Natural killer cell (primary cell): Measurements from ENCODE around the gene KPNA2. TPM values are rescaled to one million over a fixed set of nuclear protein-coding genes. Genes with fewer than 3 reads are reported as not detected.
"Not testable (repeated sequence)": the region's sequence is repeated elsewhere in the genome, so short reads cannot be mapped to it uniquely, and the experiment has no call there.

Source experiments
- ATAC-seq, 3 donors: fragments of 150-1000 bp in 2 of 3; fragments of 200-7000 bp in 1 of 3; cut with Tn5 transposase; 1 replicate in 1 of 3; 2 replicates in 2 of 3; pipeline ENCODE4 v1.10.0; 2021; ENCODE audit warnings: mild to moderate bottlenecking in 2 of 3, moderate library complexity in 2 of 3
- DNase-seq, 2 donors: peaks; one replicate each; pipeline versions ENCODE4 v3.0.0 to v3.0.0-alpha.2; 2013 to 2021; ENCODE audit warnings: mixed read lengths in 1 of 2
- H3K27ac ChIP-seq: one replicate; pipeline ENCODE4 v1.5.1; 2013; ENCODE audit warnings: mild to moderate bottlenecking, low read length
- H3K27me3 ChIP-seq: one replicate; pipeline ENCODE4 v1.6.1; 2013; ENCODE audit warnings: low read length; ENCODE audit not compliant: control insufficient read depth, insufficient read depth
- H3K36me3 ChIP-seq: one replicate; pipeline ENCODE4 v1.6.1; 2013; ENCODE audit warnings: low read length; ENCODE audit not compliant: control insufficient read depth, insufficient read depth
- H3K4me1 ChIP-seq: one replicate; pipeline ENCODE4 v1.6.1; 2013; ENCODE audit warnings: low read length; ENCODE audit not compliant: control insufficient read depth, insufficient read depth
- H3K4me3 ChIP-seq: one replicate; pipeline ENCODE4 v1.5.1; 2013; ENCODE audit warnings: low read length
- H3K9me3 ChIP-seq: one replicate; pipeline ENCODE4 v1.6.1; 2013; ENCODE audit warnings: low read length; ENCODE audit not compliant: control insufficient read depth, insufficient read depth
- H3K27ac Mint-ChIP-seq, 2 donors: one replicate each; pipeline ENCODE4 v1.8.0; 2022; ENCODE audit warnings: mild to moderate bottlenecking in 2 of 2, mixed read lengths in 2 of 2, moderate library complexity in 1 of 2
- H3K27me3 Mint-ChIP-seq, 2 donors: one replicate each; pipeline ENCODE4 v1.8.0; 2022; ENCODE audit warnings: low read depth in 2 of 2, mixed read lengths in 2 of 2
- H3K36me3 Mint-ChIP-seq: one replicate; pipeline ENCODE4 v1.8.0; 2022; ENCODE audit warnings: mixed read lengths
- H3K4me1 Mint-ChIP-seq, 2 donors: one replicate each; pipeline ENCODE4 v1.8.0; 2022; ENCODE audit warnings: mixed read lengths in 2 of 2
- H3K4me3 Mint-ChIP-seq: one replicate; pipeline ENCODE4 v1.8.0; 2022; ENCODE audit warnings: mild to moderate bottlenecking, moderate library complexity, mixed read lengths
- H3K9me3 Mint-ChIP-seq, 2 donors: one replicate each; pipeline ENCODE4 v1.8.0; 2022; ENCODE audit warnings: mixed read lengths in 2 of 2
- WGBS: methylation state at CpG from one replicate; pipeline ENCODE4 v1.1.7; 2013; ENCODE audit warnings: missing lambda C conversion rate; ENCODE audit not compliant: insufficient coverage; 5-methylcytosine and 5-hydroxymethylcytosine counted together
- intact Hi-C: fragments of 100-400 bp; cut with micrococcal nuclease; formaldehyde crosslinking; loops from one replicate; pipeline ENCODE4 v1.14.2; 2022
- total RNA-seq, 4 donors: library from RNA; stranded (reverse); fragments of 120-200 nt in 1 of 4; gene quantifications; one replicate each; pipeline versions ENCODE4 v1.2.3 to v1.2.4, GENCODE V29; 2013 to 2022
- TF ChIP-seq, protein P1 (sequence below): fragments of 200-600 bp; IDR thresholded peaks from one replicate; pipeline ENCODE4 v1.8.0; 2022; ENCODE audit warnings: antibody characterized with exemption

Gene KPNA2
- total RNA-seq, 3 donors from 2014 or later (not counting 1 experiment from before 2014, with no cell fraction given) = 45.1 to 52.8 (median 49.3) TPM

DNA sequence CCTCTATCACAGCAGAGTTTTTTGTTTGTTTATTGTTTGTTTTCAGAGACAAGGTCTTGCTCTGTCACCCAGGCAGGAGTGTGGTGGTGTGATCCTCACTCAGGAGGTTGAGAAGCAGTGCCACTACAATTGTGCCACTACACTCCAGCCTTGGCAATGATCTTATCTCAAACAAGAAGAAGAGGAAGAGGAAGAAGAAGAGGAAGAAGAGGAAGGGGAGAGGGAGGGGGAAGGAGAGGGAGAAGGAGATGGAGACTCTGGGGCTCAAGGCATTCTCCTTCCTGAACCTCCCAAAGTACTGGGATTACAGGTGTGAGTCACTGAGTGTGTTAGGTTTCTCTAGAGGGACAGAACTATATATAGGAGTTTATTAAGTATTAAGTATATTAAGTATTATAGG is 22.1 kb upstream of the KPNA2 start:
- Histone ChIP-seq H3K9me3 (no peaks in the 10 kb centered on the region), H3K36me3 (no peaks in the 10 kb centered on the region), H3K27ac (no peak overlapping the region), H3K4me1 (peaks cover 6% of the 10 kb centered on the region), H3K27me3 (no peaks in the 10 kb centered on the region), H3K4me3 (no peak overlapping the region)
- Mint-ChIP-seq H3K27ac (no peak overlapping the region), H3K9me3 (no peaks in the 10 kb centered on the region), H3K36me3 (no peaks in the 10 kb centered on the region), H3K4me1 (peaks cover 5 to 6% of the 10 kb centered on the region in 2 donors), H3K4me3 (no peak overlapping the region), H3K27me3 (peaks cover 0 to 2% of the 10 kb centered on the region in 2 donors)
- TF ChIP-seq, protein P1, sequence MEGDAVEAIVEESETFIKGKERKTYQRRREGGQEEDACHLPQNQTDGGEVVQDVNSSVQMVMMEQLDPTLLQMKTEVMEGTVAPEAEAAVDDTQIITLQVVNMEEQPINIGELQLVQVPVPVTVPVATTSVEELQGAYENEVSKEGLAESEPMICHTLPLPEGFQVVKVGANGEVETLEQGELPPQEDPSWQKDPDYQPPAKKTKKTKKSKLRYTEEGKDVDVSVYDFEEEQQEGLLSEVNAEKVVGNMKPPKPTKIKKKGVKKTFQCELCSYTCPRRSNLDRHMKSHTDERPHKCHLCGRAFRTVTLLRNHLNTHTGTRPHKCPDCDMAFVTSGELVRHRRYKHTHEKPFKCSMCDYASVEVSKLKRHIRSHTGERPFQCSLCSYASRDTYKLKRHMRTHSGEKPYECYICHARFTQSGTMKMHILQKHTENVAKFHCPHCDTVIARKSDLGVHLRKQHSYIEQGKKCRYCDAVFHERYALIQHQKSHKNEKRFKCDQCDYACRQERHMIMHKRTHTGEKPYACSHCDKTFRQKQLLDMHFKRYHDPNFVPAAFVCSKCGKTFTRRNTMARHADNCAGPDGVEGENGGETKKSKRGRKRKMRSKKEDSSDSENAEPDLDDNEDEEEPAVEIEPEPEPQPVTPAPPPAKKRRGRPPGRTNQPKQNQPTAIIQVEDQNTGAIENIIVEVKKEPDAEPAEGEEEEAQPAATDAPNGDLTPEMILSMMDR = no peak
- ATAC-seq = no peak
- DNase-seq = no peak
- intact Hi-C loops = loop anchor here (5.0 kb wide), 1 partner anchor 51 kb away; no protein-coding TSS in a partner anchor

DNA sequence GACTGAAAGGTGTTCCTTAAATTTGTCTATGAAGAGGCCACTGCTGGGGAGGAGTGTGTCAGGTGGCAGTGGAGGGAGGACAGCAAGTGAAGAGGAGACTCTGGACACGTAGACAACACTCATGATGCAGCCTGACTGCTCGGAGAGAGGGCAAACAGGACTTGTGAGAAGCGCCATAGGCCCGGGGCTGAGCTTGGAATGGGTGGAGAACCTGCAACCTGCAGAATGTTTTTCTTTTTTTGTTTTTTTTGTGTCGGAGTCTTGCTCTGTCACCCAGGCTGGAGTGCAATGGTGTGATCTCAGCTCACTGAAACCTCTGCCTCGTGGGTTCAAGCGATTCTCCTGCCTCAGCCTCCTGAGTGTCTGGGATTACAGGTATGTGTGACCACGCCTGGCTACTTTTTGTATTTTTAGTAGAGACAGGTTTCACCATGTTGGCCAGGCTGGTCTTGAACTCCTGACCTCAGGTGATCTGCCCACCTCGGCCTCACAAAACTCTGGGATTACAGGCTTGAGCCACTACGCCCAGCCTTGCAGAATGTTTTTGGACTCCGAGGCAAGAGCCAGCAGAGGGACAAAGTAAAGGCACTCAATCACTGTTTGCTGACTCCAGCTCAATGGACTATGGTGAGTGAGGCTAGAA is 20.3 kb upstream of the KPNA2 start:
- intact Hi-C loops = no loop called here
- Histone ChIP-seq H3K4me3 (no peak overlapping the region), H3K9me3 (no peaks in the 10 kb centered on the region), H3K36me3 (no peaks in the 10 kb centered on the region), H3K27ac (no peak overlapping the region), H3K4me1 (peaks cover 16% of the 10 kb centered on the region), H3K27me3 (no peaks in the 10 kb centered on the region)
- TF ChIP-seq, protein P1 = no peak
- Mint-ChIP-seq H3K27ac (no peak overlapping the region), H3K4me1 (peaks cover 13 to 14% of the 10 kb centered on the region in 2 donors), H3K9me3 (no peaks in the 10 kb centered on the region), H3K36me3 (no peaks in the 10 kb centered on the region), H3K27me3 (peaks cover 0 to 6% of the 10 kb centered on the region in 2 donors), H3K4me3 (no peak overlapping the region)
- WGBS = 91% methylated on average over 11 of the region's 11 CpGs
- DNase-seq = no peak
- ATAC-seq = no peak

DNA sequence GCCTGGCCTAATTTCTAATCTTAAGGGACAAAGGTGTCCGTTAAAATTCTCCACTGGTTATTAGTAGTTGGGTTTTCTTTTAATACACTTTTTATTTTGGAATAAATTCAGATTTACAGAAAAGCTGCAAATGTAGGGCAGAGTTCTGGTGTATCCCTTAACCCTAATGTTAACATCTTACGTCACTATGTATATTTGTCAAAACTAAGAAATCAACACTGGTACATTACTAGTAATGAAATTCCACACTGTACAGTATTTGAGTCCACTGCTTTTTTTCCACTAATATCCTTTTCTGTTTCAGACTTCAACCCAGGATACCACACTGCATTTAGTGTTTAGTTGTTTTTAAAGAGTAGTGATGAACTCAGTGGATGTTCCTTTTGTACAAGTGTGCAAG is 18.7 kb upstream of the KPNA2 start:
- Histone ChIP-seq H3K4me1 (peaks cover 17% of the 10 kb centered on the region), H3K4me3 (no peak overlapping the region), H3K27me3 (no peaks in the 10 kb centered on the region), H3K9me3 (no peaks in the 10 kb centered on the region), H3K27ac (no peak overlapping the region), H3K36me3 (no peaks in the 10 kb centered on the region)
- Mint-ChIP-seq H3K4me1 (peaks cover 14% of the 10 kb centered on the region in 2 donors), H3K4me3 (no peak overlapping the region), H3K9me3 (no peaks in the 10 kb centered on the region), H3K27me3 (peaks cover 0 to 6% of the 10 kb centered on the region in 2 donors), H3K36me3 (no peaks in the 10 kb centered on the region), H3K27ac (no peak overlapping the region)
- WGBS = 100% methylated on average over 1 of the region's 2 CpGs
- DNase-seq (no peak), ATAC-seq (no peak)
- TF ChIP-seq, protein P1 = no peak
- intact Hi-C loops = no loop called here

DNA sequence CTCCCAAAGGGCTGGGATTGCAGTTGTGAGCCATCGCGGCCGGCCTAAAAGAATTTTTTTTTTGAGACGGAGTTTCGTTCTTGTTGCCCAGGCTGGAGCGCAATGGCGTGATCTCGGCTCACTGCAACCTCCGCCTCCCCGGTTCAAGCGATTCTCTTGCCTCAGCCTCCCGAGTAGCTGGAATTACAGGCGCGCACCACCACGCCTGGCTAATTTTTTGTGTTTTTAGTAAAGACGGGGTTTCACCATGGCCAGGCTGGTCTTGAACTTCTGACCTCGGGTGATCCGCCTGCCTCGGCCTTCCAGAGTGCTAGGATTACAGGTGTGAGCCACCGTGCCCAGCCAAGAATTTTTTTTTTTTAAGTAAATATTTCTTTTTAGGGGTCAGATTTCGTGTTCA is 17.0 kb upstream of the KPNA2 start:
- peaks cover 17% of the 10 kb centered on the region for H3K4me1 ChIP-seq
- H3K36me3 ChIP-seq, DNase-seq, H3K27me3 ChIP-seq, H3K27ac Mint-ChIP-seq, H3K4me3 ChIP-seq, H3K27ac ChIP-seq, intact Hi-C loops, H3K27me3 Mint-ChIP-seq, H3K36me3 Mint-ChIP-seq, H3K4me3 Mint-ChIP-seq, H3K9me3 ChIP-seq, ATAC-seq, H3K9me3 Mint-ChIP-seq: not testable (repeated sequence)
- peaks cover 14% of the 10 kb centered on the region in 2 donors for H3K4me1 Mint-ChIP-seq
- 96% methylated on average over 21 of the region's 21 CpGs for WGBS
